GM18909 (cell line): ENCODE results near the gene ZFAND2B.
"Not testable (repeated sequence)": the region's sequence is repeated elsewhere in the genome, so short reads cannot be mapped to it uniquely, and the experiment has no call there.

Experiments used
- ATAC-seq: cut with Tn5 transposase; IDR thresholded peaks from one replicate; pipeline ENCODE4 v1.9.1; 2021; ENCODE audit warnings: mild to moderate bottlenecking; ENCODE audit not compliant: unreplicated experiment, poor library complexity

ZFAND2B gene

GRCh38 chr2:219200502-219201326 is 5.9 kb upstream of the ZFAND2B start:
- ATAC-seq, result not testable (repeated sequence)

GRCh38 chr2:219201331-219201730 is 5.3 kb upstream of the ZFAND2B start:
- not testable (repeated sequence) for ATAC-seq

GRCh38 chr2:219204425-219205164 is 2.0 kb upstream of the ZFAND2B start:
- ATAC-seq, result no peak

- no peak for ATAC-seq
These were observed 1.4 kb upstream of the ZFAND2B start for GRCh38 chr2:219205165-219205538.

- ATAC-seq, result no peak
These were observed 628 bp upstream of the ZFAND2B start for GRCh38 chr2:219205981-219206327.

GRCh38 chr2:219207134-219207883 is 727 bp downstream of the ZFAND2B start:
- ATAC-seq, result no peak

- ATAC-seq, result no peak
These were observed 1.5 kb downstream of the ZFAND2B start for GRCh38 chr2:219207884-219208740.

GRCh38 chr2:219209236-219210195 is 2.9 kb downstream of the ZFAND2B start:
- ATAC-seq, result no peak

- ATAC-seq, result no peak
These were observed 3.8 kb downstream of the ZFAND2B start for GRCh38 chr2:219210196-219210885.

GRCh38 chr2:219210886-219211362 is 4.3 kb downstream of the ZFAND2B start:
- ATAC-seq, result no peak

GRCh38 chr2:219213026-219213415 is 6.4 kb downstream of the ZFAND2B start:
- ATAC-seq, result no peak

- no peak for ATAC-seq
These were observed 7.0 kb downstream of the ZFAND2B start for GRCh38 chr2:219213486-219214071.

GRCh38 chr2:219214141-219214540 is 7.6 kb downstream of the ZFAND2B start:
- no peak for ATAC-seq

- ATAC-seq, result no peak
These were observed 8.2 kb downstream of the ZFAND2B start for GRCh38 chr2:219214786-219215185.

- no peak for ATAC-seq
These were observed 9.4 kb downstream of the ZFAND2B start for GRCh38 chr2:219215871-219216534.

- no peak for ATAC-seq
These were observed 9.9 kb downstream of the ZFAND2B start for GRCh38 chr2:219216535-219216915.

- peak; percentile 22 for ATAC-seq
These were observed 11.7 kb downstream of the ZFAND2B start for GRCh38 chr2:219218217-219218731.
